ENCODE data around the gene ITGA3. TPM values are rescaled to one million over a fixed set of nuclear protein-coding genes. Genes with fewer than 3 reads are reported as not detected.
A peak's percentile ranks its signal among the peaks of the same experiment; 100 is the strongest.

ITGA3 gene
- polyA plus RNA-seq, 1 of the 3 experiments (the other 2 are of a cell fraction): 766 TPM

DNA sequence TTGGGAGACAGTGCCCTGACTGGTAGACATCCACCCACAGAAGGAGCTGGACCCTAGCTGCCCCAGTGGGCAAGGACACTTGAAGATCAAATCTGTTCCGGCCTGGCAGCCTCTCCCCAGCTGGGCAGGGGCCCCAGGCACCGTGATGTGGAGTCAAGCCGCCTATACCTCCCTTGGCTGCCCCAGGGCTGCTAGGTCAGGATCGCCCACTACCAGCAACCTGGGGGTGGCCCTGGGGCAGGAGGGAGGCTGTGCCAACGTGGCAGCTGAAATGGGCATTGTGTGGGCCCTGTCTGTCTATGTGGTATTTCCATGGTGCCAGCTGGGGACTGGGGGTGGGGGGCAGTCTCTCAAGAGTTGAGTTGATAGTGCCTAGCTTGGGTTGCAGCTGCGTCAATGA, 40.2 kb downstream of the ITGA3 start:
- Histone ChIP-seq H3K4me2 (peak overlapping the region; percentile 100), H3K36me3 (replicated peaks in 1 of 2; ENCODE audit: control insufficient read depth in 1 of 2, insufficient read depth in 2 of 2, low read length in 1 of 2) (peaks cover 6 to 21% of the 10 kb centered on the region in 2 experiments), H2AFZ (ENCODE audit: low read depth) (no peak overlapping the region), H3K4me1 (ENCODE audit: control insufficient read depth in 1 of 2, insufficient read depth in 2 of 2, low read depth in 1 of 2, low read length in 1 of 2) (peaks cover 3 to 22% of the 10 kb centered on the region in 2 experiments; a peak in 1 of 4 replicates), H3K4me3 (ENCODE audit: low read depth in 2 of 2, low read length in 1 of 2) (peak overlapping the region; percentile 75 to 84), H4K20me1 (ENCODE audit: insufficient read depth) (peaks cover 25% of the 10 kb centered on the region), H3K9ac (peak overlapping the region; percentile 82), H3K9me2 (no peaks in the 10 kb centered on the region), H3F3A (replicated peaks; ENCODE audit: insufficient read depth) (peaks cover 48% of the 10 kb centered on the region), H3K79me2 (ENCODE audit: insufficient read depth) (no peaks in the 10 kb centered on the region), H3K27ac (ENCODE audit: low read depth in 2 of 2, low read length in 1 of 2) (no peak overlapping the region), H3K9me3 (no peaks in the 10 kb centered on the region), H3K27me3 (ENCODE audit: insufficient read depth) (no peaks in the 10 kb centered on the region)
- DNase-seq: no peak
- ChIA-PET CTCF (interaction anchor here (0.9 to 15.0 kb wide), 12 partner anchors 9 to 301 kb away, joined by 3 to 297 read pairs (median 16); partner anchors contain the start of gene LRRC59), POLR2A (interaction anchor here (1.0 kb wide), 1 partner anchor 56 kb away, joined by 3 read pairs; no protein-coding TSS in a partner anchor)
- WGBS (ENCODE audit: low lambda C conversion rate): 60% methylated on average over 5 of the region's 6 CpGs
- TF ChIP-seq, protein P1, sequence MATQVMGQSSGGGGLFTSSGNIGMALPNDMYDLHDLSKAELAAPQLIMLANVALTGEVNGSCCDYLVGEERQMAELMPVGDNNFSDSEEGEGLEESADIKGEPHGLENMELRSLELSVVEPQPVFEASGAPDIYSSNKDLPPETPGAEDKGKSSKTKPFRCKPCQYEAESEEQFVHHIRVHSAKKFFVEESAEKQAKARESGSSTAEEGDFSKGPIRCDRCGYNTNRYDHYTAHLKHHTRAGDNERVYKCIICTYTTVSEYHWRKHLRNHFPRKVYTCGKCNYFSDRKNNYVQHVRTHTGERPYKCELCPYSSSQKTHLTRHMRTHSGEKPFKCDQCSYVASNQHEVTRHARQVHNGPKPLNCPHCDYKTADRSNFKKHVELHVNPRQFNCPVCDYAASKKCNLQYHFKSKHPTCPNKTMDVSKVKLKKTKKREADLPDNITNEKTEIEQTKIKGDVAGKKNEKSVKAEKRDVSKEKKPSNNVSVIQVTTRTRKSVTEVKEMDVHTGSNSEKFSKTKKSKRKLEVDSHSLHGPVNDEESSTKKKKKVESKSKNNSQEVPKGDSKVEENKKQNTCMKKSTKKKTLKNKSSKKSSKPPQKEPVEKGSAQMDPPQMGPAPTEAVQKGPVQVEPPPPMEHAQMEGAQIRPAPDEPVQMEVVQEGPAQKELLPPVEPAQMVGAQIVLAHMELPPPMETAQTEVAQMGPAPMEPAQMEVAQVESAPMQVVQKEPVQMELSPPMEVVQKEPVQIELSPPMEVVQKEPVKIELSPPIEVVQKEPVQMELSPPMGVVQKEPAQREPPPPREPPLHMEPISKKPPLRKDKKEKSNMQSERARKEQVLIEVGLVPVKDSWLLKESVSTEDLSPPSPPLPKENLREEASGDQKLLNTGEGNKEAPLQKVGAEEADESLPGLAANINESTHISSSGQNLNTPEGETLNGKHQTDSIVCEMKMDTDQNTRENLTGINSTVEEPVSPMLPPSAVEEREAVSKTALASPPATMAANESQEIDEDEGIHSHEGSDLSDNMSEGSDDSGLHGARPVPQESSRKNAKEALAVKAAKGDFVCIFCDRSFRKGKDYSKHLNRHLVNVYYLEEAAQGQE (IDR thresholded peaks at IDR 0.05; ENCODE audit: low read depth, low read length): no peak
- no peak for TF ChIP-seq TCF12 (IDR thresholded peaks at IDR 0.05)
- no peak for TF ChIP-seq RCOR1 (IDR thresholded peaks at IDR 0.05; ENCODE audit: low read length)
- TF ChIP-seq GABPA (IDR thresholded peaks at IDR 0.05; ENCODE audit: low read depth): no peak
- TF ChIP-seq, protein P2, sequence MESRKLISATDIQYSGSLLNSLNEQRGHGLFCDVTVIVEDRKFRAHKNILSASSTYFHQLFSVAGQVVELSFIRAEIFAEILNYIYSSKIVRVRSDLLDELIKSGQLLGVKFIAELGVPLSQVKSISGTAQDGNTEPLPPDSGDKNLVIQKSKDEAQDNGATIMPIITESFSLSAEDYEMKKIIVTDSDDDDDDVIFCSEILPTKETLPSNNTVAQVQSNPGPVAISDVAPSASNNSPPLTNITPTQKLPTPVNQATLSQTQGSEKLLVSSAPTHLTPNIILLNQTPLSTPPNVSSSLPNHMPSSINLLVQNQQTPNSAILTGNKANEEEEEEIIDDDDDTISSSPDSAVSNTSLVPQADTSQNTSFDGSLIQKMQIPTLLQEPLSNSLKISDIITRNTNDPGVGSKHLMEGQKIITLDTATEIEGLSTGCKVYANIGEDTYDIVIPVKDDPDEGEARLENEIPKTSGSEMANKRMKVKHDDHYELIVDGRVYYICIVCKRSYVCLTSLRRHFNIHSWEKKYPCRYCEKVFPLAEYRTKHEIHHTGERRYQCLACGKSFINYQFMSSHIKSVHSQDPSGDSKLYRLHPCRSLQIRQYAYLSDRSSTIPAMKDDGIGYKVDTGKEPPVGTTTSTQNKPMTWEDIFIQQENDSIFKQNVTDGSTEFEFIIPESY (IDR thresholded peaks at IDR 0.05; ENCODE audit: borderline replicate concordance, low read depth): no peak
- no peak for TF ChIP-seq RAD21 (IDR thresholded peaks at IDR 0.05; ENCODE audit: low read length)
- TF ChIP-seq MXI1 (IDR thresholded peaks at IDR 0.05; ENCODE audit: low read depth, low read length): no peak
- no peak for TF ChIP-seq ELF1 (IDR thresholded peaks at IDR 0.05)
- TF ChIP-seq FOSL2 (IDR thresholded peaks at IDR 0.05; ENCODE audit: borderline replicate concordance, low read depth): no peak
- TF ChIP-seq GATA2 (CRISPR knock-in tag; IDR thresholded peaks at IDR 0.05): no peak
- TF ChIP-seq SMC3 (IDR thresholded peaks at IDR 0.05; ENCODE audit: low read depth, low read length): no peak
- no peak for TF ChIP-seq JUND (IDR thresholded peaks at IDR 0.05)
- no peak for TF ChIP-seq CTCF (IDR thresholded peaks at IDR 0.05)
- TF ChIP-seq NFIC (IDR thresholded peaks at IDR 0.05; ENCODE audit: borderline replicate concordance): no peak
- TF ChIP-seq CHD2 (IDR thresholded peaks at IDR 0.05; ENCODE audit: low read length, partially characterized antibody): no peak
- TF ChIP-seq RXRA (IDR thresholded peaks at IDR 0.05; ENCODE audit: borderline replicate concordance, low read depth): no peak
- no peak for TF ChIP-seq NRF1 (IDR thresholded peaks at IDR 0.05; ENCODE audit: low read depth, low read length)
- TF ChIP-seq EP300 (IDR thresholded peaks at IDR 0.05; ENCODE audit: borderline replicate concordance in 1 of 2, low read depth in 1 of 2, low read length in 1 of 2): no peak
